Psoas muscle (tissue), 8 donors: ENCODE measurements around the gene COL2A1. TPM values are rescaled to one million over a fixed set of nuclear protein-coding genes. Genes with fewer than 3 reads are reported as not detected.

Experiments used
- ATAC-seq, 4 donors: fragments of 200-7000 bp; cut with Tn5 transposase; one replicate each; pipeline ENCODE4 v1.9.1; 2020; ENCODE audit warnings: moderate library complexity in 3 of 4, mild to moderate bottlenecking in 2 of 4
- DNase-seq, 2 donors: peaks; one replicate each; pipeline ENCODE4 v3.0.0-alpha.2; 2020
- H3K27ac ChIP-seq: fragments of 200-600 bp; one replicate; pipeline ENCODE4 v1.8.0; 2022
- H3K27me3 ChIP-seq, 3 donors: fragments of 200-600 bp in 1 of 3; one replicate each; pipeline versions ENCODE4 v1.6.1 to v1.8.0; 2013 to 2022; ENCODE audit warnings: low read length in 2 of 3, mild to moderate bottlenecking in 2 of 3, moderate library complexity in 1 of 3; ENCODE audit not compliant: insufficient read depth in 3 of 3
- H3K36me3 ChIP-seq, 2 donors: fragments of 200-600 bp in 1 of 2; one replicate each; pipeline versions ENCODE4 v1.6.1 to v1.8.0; 2013 to 2022; ENCODE audit warnings: low read depth in 1 of 2, mild to moderate bottlenecking in 1 of 2, moderate library complexity in 1 of 2; ENCODE audit not compliant: insufficient read depth in 1 of 2
- H3K4me1 ChIP-seq: fragments of 200-600 bp; one replicate; pipeline ENCODE4 v1.8.0; 2022
- H3K4me3 ChIP-seq: fragments of 200-600 bp; one replicate; pipeline ENCODE4 v1.8.0; 2022; ENCODE audit warnings: mild to moderate bottlenecking
- H3K9me3 ChIP-seq: fragments of 200-600 bp; one replicate; pipeline ENCODE4 v1.8.0; 2022
- WGBS, 3 donors: extraction: QIAGEN DNeasy Blood & Tissue Kit; methylation state at CpG; one replicate each; pipeline versions ENCODE4 v1.1.6 to v1.1.7; 2013; 5-methylcytosine and 5-hydroxymethylcytosine counted together
- intact Hi-C, 2 donors: fragments of 100-400 bp; cut with DNase I; formaldehyde crosslinking; loops; one replicate each; pipeline versions ENCODE4 v1.11.0 to v1.14.2; 2022
- polyA plus RNA-seq, 3 donors: library from polyadenylated mRNA; stranded (reverse); fragments of 200-250 nt; gene quantifications; one replicate each; pipeline ENCODE4 v1.2.3, GENCODE V29; 2013
- total RNA-seq, 4 donors: library from RNA; stranded (reverse); fragmentation: NEBNext Ultra II Directional in 2 of 4; extraction: Animal tissue kit (Norgen Biotek cat#: 25700) in 2 of 4; gene quantifications; one replicate each; pipeline versions ENCODE4 v1.2.1 to v1.2.4, GENCODE V29; 2021 to 2023
- TF ChIP-seq, protein P1 (sequence below): fragments of 200-600 bp; IDR thresholded peaks from one replicate; pipeline ENCODE4 v1.8.0; 2022; ENCODE audit warnings: antibody characterized with exemption
- donor health status: healthy with polysubstance abuse.
- donor health status: DM: no; HTN: no; CAD: no; lungs with moderate emphysema.
- donor health status: Bipolar disorder and iron deficiency.
- donor health status: healthy.
- donor health status: DM: yes; HTN: yes; CAD: no.
- donor health status: DM: no; HTN: no; CAD: no.
- donor health status: DM: no; HTN: no; CAD: no.
- donor health status: DM: yes; HTN: yes; CAD: no.

COL2A1 gene
- total and polyA plus RNA-seq, 7 donors: 0.06 to 0.41 (median 0.07) TPM; not detected in 4

- Histone ChIP-seq H3K27ac (no peak overlapping the region), H3K9me3 (no peaks in the 10 kb centered on the region), H3K36me3 (no peaks in the 10 kb centered on the region), H3K27me3 (no peaks in the 10 kb centered on the region), H3K4me3 (no peak overlapping the region), H3K4me1 (no peaks in the 10 kb centered on the region)
- TF ChIP-seq, protein P1, sequence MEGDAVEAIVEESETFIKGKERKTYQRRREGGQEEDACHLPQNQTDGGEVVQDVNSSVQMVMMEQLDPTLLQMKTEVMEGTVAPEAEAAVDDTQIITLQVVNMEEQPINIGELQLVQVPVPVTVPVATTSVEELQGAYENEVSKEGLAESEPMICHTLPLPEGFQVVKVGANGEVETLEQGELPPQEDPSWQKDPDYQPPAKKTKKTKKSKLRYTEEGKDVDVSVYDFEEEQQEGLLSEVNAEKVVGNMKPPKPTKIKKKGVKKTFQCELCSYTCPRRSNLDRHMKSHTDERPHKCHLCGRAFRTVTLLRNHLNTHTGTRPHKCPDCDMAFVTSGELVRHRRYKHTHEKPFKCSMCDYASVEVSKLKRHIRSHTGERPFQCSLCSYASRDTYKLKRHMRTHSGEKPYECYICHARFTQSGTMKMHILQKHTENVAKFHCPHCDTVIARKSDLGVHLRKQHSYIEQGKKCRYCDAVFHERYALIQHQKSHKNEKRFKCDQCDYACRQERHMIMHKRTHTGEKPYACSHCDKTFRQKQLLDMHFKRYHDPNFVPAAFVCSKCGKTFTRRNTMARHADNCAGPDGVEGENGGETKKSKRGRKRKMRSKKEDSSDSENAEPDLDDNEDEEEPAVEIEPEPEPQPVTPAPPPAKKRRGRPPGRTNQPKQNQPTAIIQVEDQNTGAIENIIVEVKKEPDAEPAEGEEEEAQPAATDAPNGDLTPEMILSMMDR: no peak
- DNase-seq (no peak), ATAC-seq (no peak)
- WGBS, 3 donors: 34 to 42% (median 36%) methylated on average over 7 to 9 of the region's 9 CpGs
- intact Hi-C loops: no loop called here
Measured at GRCh38 chr12:48037267-48037915, 33.1 kb upstream of the COL2A1 start.

DNA sequence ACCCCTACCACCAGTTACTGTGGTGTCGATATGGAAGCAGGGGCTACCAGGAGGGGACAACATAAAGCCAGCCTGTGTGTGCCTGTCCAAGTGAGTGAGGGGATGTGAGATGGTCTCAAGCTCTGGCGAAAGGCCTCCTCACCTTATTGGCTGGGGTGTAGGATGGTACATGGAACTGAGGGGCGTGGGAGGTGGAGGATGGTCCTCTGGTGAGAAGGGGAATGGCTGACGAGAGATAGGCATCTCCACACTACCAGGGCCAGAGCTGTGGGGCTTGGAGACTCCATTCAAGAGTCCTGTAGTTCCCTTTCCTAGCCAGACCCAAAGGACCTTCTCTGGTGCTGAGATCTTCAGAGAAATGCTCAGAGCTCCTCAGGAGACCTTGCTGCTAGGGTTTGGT lies 32.5 kb upstream of the COL2A1 start:
- no peaks in the 10 kb centered on the region for H3K27me3 ChIP-seq
- H3K4me1 ChIP-seq: no peaks in the 10 kb centered on the region
- no peaks in the 10 kb centered on the region for H3K36me3 ChIP-seq
- no peak for DNase-seq
- intact Hi-C loops: no loop called here
- no peak overlapping the region for H3K27ac ChIP-seq
- ATAC-seq: no peak
- TF ChIP-seq, protein P1: no peak
- no peak overlapping the region for H3K4me3 ChIP-seq
- no peaks in the 10 kb centered on the region for H3K9me3 ChIP-seq
- WGBS, 3 donors: 91 to 92% (median 92%) methylated on average over 4 of the region's 4 CpGs

- H3K36me3 ChIP-seq: no peaks in the 10 kb centered on the region
- H3K27ac ChIP-seq: no peak overlapping the region
- ATAC-seq (no peak), DNase-seq (no peak)
- no peaks in the 10 kb centered on the region for H3K4me1 ChIP-seq
- intact Hi-C loops: no loop called here
- no peaks in the 10 kb centered on the region for H3K27me3 ChIP-seq
- TF ChIP-seq, protein P1: no peak
- WGBS, 3 donors: 92 to 97% (median 94%) methylated on average over 8 of the region's 8 CpGs
- H3K4me3 ChIP-seq: no peak overlapping the region
- no peaks in the 10 kb centered on the region for H3K9me3 ChIP-seq
Measured at GRCh38 chr12:48034835-48035805, 30.8 kb upstream of the COL2A1 start.

GRCh38 chr12:48033451-48033850 lies 29.2 kb upstream of the COL2A1 start:
- intact Hi-C loops: no loop called here
- 86 to 100% (median 92%) methylated on average over 1 of the region's 1 CpG for WGBS, 3 donors
- DNase-seq (no peak), ATAC-seq (no peak)
- no peak overlapping the region for H3K27ac ChIP-seq
- H3K36me3 ChIP-seq: no peaks in the 10 kb centered on the region
- no peak overlapping the region for H3K4me3 ChIP-seq
- H3K4me1 ChIP-seq: peaks cover 13% of the 10 kb centered on the region
- TF ChIP-seq, protein P1: no peak
- no peaks in the 10 kb centered on the region for H3K27me3 ChIP-seq
- H3K9me3 ChIP-seq: no peaks in the 10 kb centered on the region
